Measurements from ENCODE around the gene IPMK. TPM values are rescaled to one million over a fixed set of nuclear protein-coding genes. Genes with fewer than 3 reads are reported as not detected.

IPMK gene
- total RNA-seq, 2 donors from 2014 or later = 1.5 to 7.5 TPM

DNA sequence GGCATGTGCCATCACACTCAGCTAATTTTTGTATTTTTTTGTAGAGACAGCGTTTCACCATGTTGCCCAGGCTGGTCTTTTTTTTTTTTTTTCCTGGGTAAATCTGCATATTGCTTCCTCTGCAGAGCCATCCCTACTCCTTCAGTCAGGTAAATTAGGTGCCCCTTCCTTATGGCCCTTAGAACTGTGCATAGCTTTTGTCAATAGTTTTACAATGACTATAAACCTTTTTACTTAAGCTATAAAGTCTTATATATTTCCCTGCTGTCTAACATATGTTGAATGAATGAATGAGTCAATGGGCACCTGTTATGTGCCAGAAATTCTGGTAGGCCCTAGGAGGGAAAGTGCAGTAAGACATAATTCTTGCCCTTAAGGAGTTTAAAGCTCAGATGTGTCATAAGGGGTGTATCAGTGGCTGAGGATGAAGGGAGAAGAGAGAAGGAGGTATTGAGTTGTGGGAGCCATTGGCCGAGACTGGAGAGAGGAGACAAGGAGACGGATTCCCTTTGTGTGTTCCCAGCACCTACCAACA is 36.5 kb upstream of the IPMK start:
- TF ChIP-seq, protein P1, sequence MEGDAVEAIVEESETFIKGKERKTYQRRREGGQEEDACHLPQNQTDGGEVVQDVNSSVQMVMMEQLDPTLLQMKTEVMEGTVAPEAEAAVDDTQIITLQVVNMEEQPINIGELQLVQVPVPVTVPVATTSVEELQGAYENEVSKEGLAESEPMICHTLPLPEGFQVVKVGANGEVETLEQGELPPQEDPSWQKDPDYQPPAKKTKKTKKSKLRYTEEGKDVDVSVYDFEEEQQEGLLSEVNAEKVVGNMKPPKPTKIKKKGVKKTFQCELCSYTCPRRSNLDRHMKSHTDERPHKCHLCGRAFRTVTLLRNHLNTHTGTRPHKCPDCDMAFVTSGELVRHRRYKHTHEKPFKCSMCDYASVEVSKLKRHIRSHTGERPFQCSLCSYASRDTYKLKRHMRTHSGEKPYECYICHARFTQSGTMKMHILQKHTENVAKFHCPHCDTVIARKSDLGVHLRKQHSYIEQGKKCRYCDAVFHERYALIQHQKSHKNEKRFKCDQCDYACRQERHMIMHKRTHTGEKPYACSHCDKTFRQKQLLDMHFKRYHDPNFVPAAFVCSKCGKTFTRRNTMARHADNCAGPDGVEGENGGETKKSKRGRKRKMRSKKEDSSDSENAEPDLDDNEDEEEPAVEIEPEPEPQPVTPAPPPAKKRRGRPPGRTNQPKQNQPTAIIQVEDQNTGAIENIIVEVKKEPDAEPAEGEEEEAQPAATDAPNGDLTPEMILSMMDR (IDR thresholded peaks at IDR 0.05) = no peak
- H3K27ac ChIP-seq = no peak overlapping the region
- H3K4me3 ChIP-seq = no peak overlapping the region
- no peaks in the 10 kb centered on the region for H3K9me3 ChIP-seq
- no peaks in the 10 kb centered on the region for H3K36me3 ChIP-seq
- ATAC-seq (ENCODE audit: insufficient number of reproducible peaks, low FRiP score, low read depth) = no peak
- no peak for DNase-seq (ENCODE audit: low spot score)
- H3K4me1 ChIP-seq (ENCODE audit: control insufficient read depth in 1 of 2, low read depth in 2 of 2) = no peaks in the 10 kb centered on the region
- H3K27me3 ChIP-seq (replicated peaks; ENCODE audit: insufficient read depth) = no peaks in the 10 kb centered on the region

- H3K9me3 ChIP-seq = no peaks in the 10 kb centered on the region
- no peak overlapping the region for H3K4me3 ChIP-seq
- no peaks in the 10 kb centered on the region for H3K4me1 ChIP-seq (ENCODE audit: control insufficient read depth in 1 of 2, low read depth in 2 of 2)
- H3K27ac ChIP-seq = no peak overlapping the region
- H3K36me3 ChIP-seq = no peaks in the 10 kb centered on the region
- H3K27me3 ChIP-seq (replicated peaks; ENCODE audit: insufficient read depth) = no peaks in the 10 kb centered on the region
- ATAC-seq (ENCODE audit: insufficient number of reproducible peaks, low FRiP score, low read depth) = no peak
- no peak for DNase-seq (ENCODE audit: low spot score)
- TF ChIP-seq, protein P1 (IDR thresholded peaks at IDR 0.05) = no peak
These were observed 34.6 kb upstream of the IPMK start for GRCh38 chr10:58302254-58302653.

GRCh38 chr10:58300676-58301075 is 33.0 kb upstream of the IPMK start:
- no peaks in the 10 kb centered on the region for H3K4me1 ChIP-seq (ENCODE audit: control insufficient read depth in 1 of 2, low read depth in 2 of 2)
- TF ChIP-seq, protein P1 (IDR thresholded peaks at IDR 0.05) = no peak
- no peak overlapping the region for H3K4me3 ChIP-seq
- H3K27ac ChIP-seq = no peak overlapping the region
- no peaks in the 10 kb centered on the region for H3K36me3 ChIP-seq
- no peaks in the 10 kb centered on the region for H3K27me3 ChIP-seq (replicated peaks; ENCODE audit: insufficient read depth)
- DNase-seq (ENCODE audit: low spot score) = no peak
- no peak for ATAC-seq (ENCODE audit: insufficient number of reproducible peaks, low FRiP score, low read depth)
- no peaks in the 10 kb centered on the region for H3K9me3 ChIP-seq

- Histone ChIP-seq H3K27ac (no peak overlapping the region), H3K27me3 (replicated peaks; ENCODE audit: insufficient read depth) (no peaks in the 10 kb centered on the region), H3K4me1 (ENCODE audit: control insufficient read depth in 1 of 2, low read depth in 2 of 2) (no peaks in the 10 kb centered on the region), H3K36me3 (no peaks in the 10 kb centered on the region), H3K4me3 (no peak overlapping the region), H3K9me3 (no peaks in the 10 kb centered on the region)
- DNase-seq (ENCODE audit: low spot score) (no peak), ATAC-seq (ENCODE audit: insufficient number of reproducible peaks, low FRiP score, low read depth) (peak; percentile 84)
- TF ChIP-seq, protein P1 (IDR thresholded peaks at IDR 0.05) = peak; percentile 63
These were observed 31.9 kb upstream of the IPMK start for GRCh38 chr10:58299580-58299979.

DNA sequence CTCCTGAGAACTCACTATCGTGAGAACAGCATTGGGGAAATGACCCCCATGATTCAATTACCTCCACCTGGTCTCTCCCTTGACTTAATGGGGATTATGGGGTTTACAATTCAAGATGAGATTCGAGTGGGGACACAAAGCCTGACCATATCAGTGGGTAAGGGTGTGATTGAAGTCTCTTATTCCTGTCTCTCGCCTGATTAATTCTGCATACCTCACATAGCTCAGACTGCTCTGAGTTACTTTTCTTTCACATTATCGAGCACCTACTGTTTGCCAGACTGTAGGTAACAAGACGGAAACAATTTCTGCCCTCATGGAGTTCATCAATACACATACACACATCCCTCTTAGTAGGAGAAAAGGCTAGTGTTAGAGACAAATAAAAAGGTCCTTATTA is 26.3 kb upstream of the IPMK start:
- H3K4me3 ChIP-seq = no peak overlapping the region
- no peak for DNase-seq (ENCODE audit: low spot score)
- no peaks in the 10 kb centered on the region for H3K36me3 ChIP-seq
- no peaks in the 10 kb centered on the region for H3K9me3 ChIP-seq
- ATAC-seq (ENCODE audit: insufficient number of reproducible peaks, low FRiP score, low read depth) = no peak
- TF ChIP-seq, protein P1 (IDR thresholded peaks at IDR 0.05) = no peak
- no peak overlapping the region for H3K27ac ChIP-seq
- no peaks in the 10 kb centered on the region for H3K4me1 ChIP-seq (ENCODE audit: control insufficient read depth in 1 of 2, low read depth in 2 of 2)
- no peaks in the 10 kb centered on the region for H3K27me3 ChIP-seq (replicated peaks; ENCODE audit: insufficient read depth)

All from thoracic aorta (tissue), 2 donors.